K562 (cell line): ENCODE results near the gene PAK1IP1. TPM values are rescaled to one million over a fixed set of nuclear protein-coding genes. Genes with fewer than 3 reads are reported as not detected.

ENCODE experiments used
- CBX8 ChIP-seq: fragments of 200-600 bp; sonication (generic); IDR thresholded peaks from 2 replicates; pipeline ENCODE4 v1.6.1; 2012; ENCODE audit warnings: borderline replicate concordance, mixed run types, low read depth, mild to moderate bottlenecking, moderate library complexity, mixed read lengths, low read length, control low read depth, inconsistent platforms; ENCODE audit not compliant: poor library complexity, severe bottlenecking; ENCODE audit errors: extremely low read depth
- FIP1L1 ChIP-seq: fragments of 200-400 bp; formaldehyde crosslinking; IDR thresholded peaks from 2 replicates; pipeline ENCODE4 v1.6.1; 2018; ENCODE audit warnings: mild to moderate bottlenecking, low read depth, low read length; ENCODE audit not compliant: poor library complexity, severe bottlenecking
- HMGN3 ChIP-seq: IDR thresholded peaks from 2 replicates; pipeline ENCODE4 v1.6.1; 2011; ENCODE audit warnings: borderline replicate concordance, low read depth, mild to moderate bottlenecking, mixed read lengths, low read length; ENCODE audit not compliant: insufficient read length; ENCODE audit errors: extremely low read depth
- IRF9 ChIP-seq: fragments of 450-650 bp; IDR thresholded peaks from 2 replicates; pipeline ENCODE4 v1.6.1; 2016; ENCODE audit warnings: missing biosample characterization, missing genetic modification characterization
- KDM2B ChIP-seq: fragments of 250-450 bp; sonication (Bioruptor Pico); IDR thresholded peaks from 2 replicates; pipeline ENCODE4 v1.8.0; 2021; ENCODE audit warnings: mild to moderate bottlenecking, moderate library complexity
- MBD2 ChIP-seq: sonication (generic); IDR thresholded peaks from 2 replicates; pipeline ENCODE4 v1.6.1; 2016; ENCODE audit warnings: low read depth, borderline replicate concordance
- NCOA1 ChIP-seq: fragments of 450-650 bp; IDR thresholded peaks from 2 replicates; pipeline ENCODE4 v1.6.1; 2016; ENCODE audit warnings: low read depth
- NCOA6 ChIP-seq: fragments of 450-650 bp; IDR thresholded peaks from 2 replicates; pipeline ENCODE4 v1.6.1; 2017; ENCODE audit warnings: mild to moderate bottlenecking
- POLR2H ChIP-seq: IDR thresholded peaks from 2 replicates; pipeline ENCODE4 v1.6.1; 2016; ENCODE audit warnings: missing genetic modification characterization, low read depth, mild to moderate bottlenecking, control low read depth, missing compliant biosample characterization, moderate library complexity
- SMC3 ChIP-seq: conservative IDR thresholded peaks from 2 replicates; pipeline ENCODE4 v1.6.1; 2011; ENCODE audit warnings: low read depth, low read length, improper control_type of control experiment; ENCODE audit not compliant: insufficient read depth
- YY1 ChIP-seq, 3 experiments: IDR thresholded peaks; 2 replicates each; pipeline ENCODE4 v1.6.1; 2011; ENCODE audit warnings: low read length in 2 of 3, mild to moderate bottlenecking in 2 of 3, moderate library complexity in 2 of 3, borderline replicate concordance in 1 of 3, control low read depth in 1 of 3, low read depth in 1 of 3; ENCODE audit not compliant: insufficient read depth in 3 of 3, insufficient replicate concordance in 2 of 3, control insufficient read depth in 1 of 3, insufficient read length in 1 of 3; ENCODE audit errors: extremely low read depth in 1 of 3
- ZBTB34 ChIP-seq: fragments of 250-450 bp; sonication (Bioruptor Pico); IDR thresholded peaks from 2 replicates; pipeline ENCODE4 v1.8.0; 2021; ENCODE audit warnings: mild to moderate bottlenecking, moderate library complexity
- ZBTB7A ChIP-seq: IDR thresholded peaks from 2 replicates; pipeline ENCODE4 v1.6.1; 2011; ENCODE audit warnings: low read depth, mild to moderate bottlenecking, low read length, moderate library complexity, borderline replicate concordance; ENCODE audit not compliant: control insufficient read depth
- ZNF133 ChIP-seq: fragments of 250-450 bp; sonication (Bioruptor Pico); IDR thresholded peaks from 2 replicates; pipeline ENCODE4 v1.4.0; 2020; ENCODE audit warnings: mild to moderate bottlenecking
- polyA plus RNA-seq, 8 experiments: library from polyadenylated mRNA; depleted of rRNA in 4 of 8; stranded (reverse) in 5 of 8; unstranded in 3 of 8; fragments of >200 nt; fragmentation: Nextera tagmentation in 2 of 8; fragmentation: Illumina TruSeq in 1 of 8; extraction: Ambion mirVana in 2 of 8; extraction: Trizol in 1 of 8; gene quantifications; 2 replicates each; pipeline versions ENCODE4 v1.2.1 to v1.2.3, GENCODE V29; 2011 to 2014; ENCODE audit warnings: inconsistent platforms in 1 of 8, missing spikeins in 1 of 8
- total RNA-seq, 7 experiments: library from RNA; depleted of rRNA in 6 of 7; stranded (reverse); fragments of >200 nt in 6 of 7; fragmentation: Illumina TruSeq in 2 of 7; extraction: Trizol in 2 of 7; gene quantifications; 2 replicates each; pipeline versions ENCODE4 v1.2.1 to v1.2.3, GENCODE V29; 2011 to 2021; ENCODE audit warnings: low replicate concordance in 1 of 7
- TF ChIP-seq, protein P1 (sequence below), 2 experiments: fragments of 450-650 bp; IDR thresholded peaks; 2 replicates each; pipeline ENCODE4 v1.6.1; 2018; ENCODE audit warnings: mild to moderate bottlenecking in 2 of 2, low read depth in 1 of 2; ENCODE audit not compliant: partially characterized antibody in 2 of 2
- TF ChIP-seq, protein P2 (sequence below): fragments of 250-450 bp; sonication (Bioruptor Pico); IDR thresholded peaks from 2 replicates; pipeline ENCODE4 v1.8.0; 2021; ENCODE audit warnings: moderate library complexity, mild to moderate bottlenecking, inconsistent platforms

PAK1IP1 gene
- total and polyA plus RNA-seq, 9 of the 15 experiments (the other 6 are each of a cell fraction or from before 2014, with no cell fraction given) = 50.0 to 200 (median 87.0) TPM

GRCh38 chr6:10747251-10747972 lies 52.6 kb downstream of the PAK1IP1 start, which contains the start of gene TMEM14B (continued):
- TF ChIP-seq, protein P1, sequence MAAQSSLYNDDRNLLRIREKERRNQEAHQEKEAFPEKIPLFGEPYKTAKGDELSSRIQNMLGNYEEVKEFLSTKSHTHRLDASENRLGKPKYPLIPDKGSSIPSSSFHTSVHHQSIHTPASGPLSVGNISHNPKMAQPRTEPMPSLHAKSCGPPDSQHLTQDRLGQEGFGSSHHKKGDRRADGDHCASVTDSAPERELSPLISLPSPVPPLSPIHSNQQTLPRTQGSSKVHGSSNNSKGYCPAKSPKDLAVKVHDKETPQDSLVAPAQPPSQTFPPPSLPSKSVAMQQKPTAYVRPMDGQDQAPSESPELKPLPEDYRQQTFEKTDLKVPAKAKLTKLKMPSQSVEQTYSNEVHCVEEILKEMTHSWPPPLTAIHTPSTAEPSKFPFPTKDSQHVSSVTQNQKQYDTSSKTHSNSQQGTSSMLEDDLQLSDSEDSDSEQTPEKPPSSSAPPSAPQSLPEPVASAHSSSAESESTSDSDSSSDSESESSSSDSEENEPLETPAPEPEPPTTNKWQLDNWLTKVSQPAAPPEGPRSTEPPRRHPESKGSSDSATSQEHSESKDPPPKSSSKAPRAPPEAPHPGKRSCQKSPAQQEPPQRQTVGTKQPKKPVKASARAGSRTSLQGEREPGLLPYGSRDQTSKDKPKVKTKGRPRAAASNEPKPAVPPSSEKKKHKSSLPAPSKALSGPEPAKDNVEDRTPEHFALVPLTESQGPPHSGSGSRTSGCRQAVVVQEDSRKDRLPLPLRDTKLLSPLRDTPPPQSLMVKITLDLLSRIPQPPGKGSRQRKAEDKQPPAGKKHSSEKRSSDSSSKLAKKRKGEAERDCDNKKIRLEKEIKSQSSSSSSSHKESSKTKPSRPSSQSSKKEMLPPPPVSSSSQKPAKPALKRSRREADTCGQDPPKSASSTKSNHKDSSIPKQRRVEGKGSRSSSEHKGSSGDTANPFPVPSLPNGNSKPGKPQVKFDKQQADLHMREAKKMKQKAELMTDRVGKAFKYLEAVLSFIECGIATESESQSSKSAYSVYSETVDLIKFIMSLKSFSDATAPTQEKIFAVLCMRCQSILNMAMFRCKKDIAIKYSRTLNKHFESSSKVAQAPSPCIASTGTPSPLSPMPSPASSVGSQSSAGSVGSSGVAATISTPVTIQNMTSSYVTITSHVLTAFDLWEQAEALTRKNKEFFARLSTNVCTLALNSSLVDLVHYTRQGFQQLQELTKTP (IDR thresholded peaks at IDR 0.05; ENCODE audit: low read depth in 1 of 2, partially characterized antibody in 2 of 2) = peak; percentile 34 to 81
- TF ChIP-seq CBX8 (no peak), SMC3 (0 out of 2 replicates have a peak, but pooled peaks have one; percentile 2), ZNF133 (CRISPR knock-in tag) (no peak), KDM2B (CRISPR knock-in tag) (peak; percentile 89; the same call in 1 of the 2 replicates), POLR2H (tag) (peak; percentile 79), NCOA1 (no peak; the same call in none of the 2 replicates), NCOA6 (no peak), FIP1L1 (no peak), HMGN3 (peak; percentile 96), IRF9 (no peak), ZBTB34 (CRISPR knock-in tag) (no peak), ZBTB7A (peak; percentile 32; the same call in 1 of the 2 replicates), MBD2 (peak; percentile 74), YY1 (IDR thresholded peaks at IDR 0.05; ENCODE audit: borderline replicate concordance in 1 of 3, control insufficient read depth in 1 of 3, extremely low read depth in 1 of 3, insufficient read depth in 3 of 3, insufficient read length in 1 of 3, insufficient replicate concordance in 2 of 3, low read depth in 1 of 3, low read length in 2 of 3) (peak in 1 of 3 experiments; percentile 41)
- TF ChIP-seq, protein P2, sequence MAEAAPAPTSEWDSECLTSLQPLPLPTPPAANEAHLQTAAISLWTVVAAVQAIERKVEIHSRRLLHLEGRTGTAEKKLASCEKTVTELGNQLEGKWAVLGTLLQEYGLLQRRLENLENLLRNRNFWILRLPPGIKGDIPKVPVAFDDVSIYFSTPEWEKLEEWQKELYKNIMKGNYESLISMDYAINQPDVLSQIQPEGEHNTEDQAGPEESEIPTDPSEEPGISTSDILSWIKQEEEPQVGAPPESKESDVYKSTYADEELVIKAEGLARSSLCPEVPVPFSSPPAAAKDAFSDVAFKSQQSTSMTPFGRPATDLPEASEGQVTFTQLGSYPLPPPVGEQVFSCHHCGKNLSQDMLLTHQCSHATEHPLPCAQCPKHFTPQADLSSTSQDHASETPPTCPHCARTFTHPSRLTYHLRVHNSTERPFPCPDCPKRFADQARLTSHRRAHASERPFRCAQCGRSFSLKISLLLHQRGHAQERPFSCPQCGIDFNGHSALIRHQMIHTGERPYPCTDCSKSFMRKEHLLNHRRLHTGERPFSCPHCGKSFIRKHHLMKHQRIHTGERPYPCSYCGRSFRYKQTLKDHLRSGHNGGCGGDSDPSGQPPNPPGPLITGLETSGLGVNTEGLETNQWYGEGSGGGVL (CRISPR knock-in tag) = no peak
